Glutamatergic neuron (in vitro differentiated cells): ENCODE measurements around the gene DAZAP1. TPM values are rescaled to one million over a fixed set of nuclear protein-coding genes. Genes with fewer than 3 reads are reported as not detected.

Experiments used
- DNase-seq: peaks from one replicate; pipeline ENCODE4 v3.0.0; 2022
- H3K27ac Mint-ChIP-seq: one replicate; pipeline ENCODE4 v1.8.0; 2020; ENCODE audit warnings: mild to moderate bottlenecking, mixed read lengths, inconsistent platforms; ENCODE audit not compliant: unreplicated experiment
- H3K27me3 Mint-ChIP-seq: one replicate; pipeline ENCODE4 v1.8.0; 2020; ENCODE audit warnings: mild to moderate bottlenecking, moderate library complexity, mixed read lengths, inconsistent platforms; ENCODE audit not compliant: unreplicated experiment
- H3K36me3 Mint-ChIP-seq: one replicate; pipeline ENCODE4 v1.8.0; 2020; ENCODE audit warnings: mild to moderate bottlenecking, mixed read lengths, inconsistent platforms; ENCODE audit not compliant: unreplicated experiment
- H3K4me1 Mint-ChIP-seq: one replicate; pipeline ENCODE4 v1.8.0; 2020; ENCODE audit warnings: mild to moderate bottlenecking, low read depth, mixed read lengths, inconsistent platforms; ENCODE audit not compliant: unreplicated experiment
- H3K4me3 Mint-ChIP-seq: one replicate; pipeline ENCODE4 v1.8.0; 2020; ENCODE audit warnings: mild to moderate bottlenecking, mixed read lengths, inconsistent platforms; ENCODE audit not compliant: unreplicated experiment
- H3K9me3 Mint-ChIP-seq: one replicate; pipeline ENCODE4 v1.8.0; 2020; ENCODE audit warnings: mild to moderate bottlenecking, moderate library complexity, mixed read lengths, inconsistent platforms; ENCODE audit not compliant: unreplicated experiment
- CTCF ChIP-seq: fragments of 200-600 bp; sonication (generic); IDR thresholded peaks from one replicate; pipeline ENCODE4 v1.5.0; 2021; ENCODE audit not compliant: partially characterized antibody, unreplicated experiment
- total RNA-seq: library from RNA; stranded (reverse); fragmentation: NEBNext Ultra II Directional; extraction: Animal tissue kit (Norgen Biotek cat#: 25700); gene quantifications from one replicate; pipeline ENCODE4 v1.2.1, GENCODE V29; 2021; ENCODE audit not compliant: unreplicated experiment

DAZAP1 gene
- total RNA-seq, 1 donor from 2014 or later: 135 TPM

GRCh38 chr19:1449467-1450442 lies 42.4 kb downstream of the DAZAP1 start, which contains the start of gene APC2:
APC2 (plus strand) TSS chr19:1450121; CDS start chr19:1453002, 2,881 bp downstream.
- Mint-ChIP-seq H3K36me3 (peaks cover 6% of the 10 kb centered on the region), H3K27me3 (peaks cover 24% of the 10 kb centered on the region), H3K9me3 (peaks cover 19% of the 10 kb centered on the region), H3K4me3 (peak within 1 kb of the TSS; percentile 96), H3K27ac (peak within 1 kb of the TSS; percentile 100), H3K4me1 (peaks cover 14% of the 10 kb centered on the region)
- DNase-seq: peak; percentile 96
- no peak for TF ChIP-seq CTCF

GRCh38 chr19:1450735-1451731 lies 43.6 kb downstream of the DAZAP1 start:
- no peak for TF ChIP-seq CTCF
- peaks cover 17% of the 10 kb centered on the region for H3K4me1 Mint-ChIP-seq
- peak overlapping the region; percentile 100 for H3K27ac Mint-ChIP-seq
- H3K27me3 Mint-ChIP-seq: peaks cover 25% of the 10 kb centered on the region
- peak overlapping the region; percentile 95 for H3K4me3 Mint-ChIP-seq
- H3K36me3 Mint-ChIP-seq: peaks cover 6% of the 10 kb centered on the region
- DNase-seq: peak; percentile 47
- H3K9me3 Mint-ChIP-seq: peaks cover 23% of the 10 kb centered on the region

GRCh38 chr19:1451916-1452801 lies 44.8 kb downstream of the DAZAP1 start:
- peak overlapping the region; percentile 100 for H3K27ac Mint-ChIP-seq
- TF ChIP-seq CTCF: no peak
- H3K27me3 Mint-ChIP-seq: peaks cover 23% of the 10 kb centered on the region
- DNase-seq: peak; percentile 90
- H3K4me1 Mint-ChIP-seq: peaks cover 17% of the 10 kb centered on the region
- H3K9me3 Mint-ChIP-seq: peaks cover 23% of the 10 kb centered on the region
- peak overlapping the region; percentile 95 for H3K4me3 Mint-ChIP-seq
- peaks cover 6% of the 10 kb centered on the region for H3K36me3 Mint-ChIP-seq

- no peak for DNase-seq
- peaks cover 21% of the 10 kb centered on the region for H3K27me3 Mint-ChIP-seq
- no peak for TF ChIP-seq CTCF
- peaks cover 6% of the 10 kb centered on the region for H3K36me3 Mint-ChIP-seq
- H3K9me3 Mint-ChIP-seq: peaks cover 25% of the 10 kb centered on the region
- H3K4me1 Mint-ChIP-seq: peaks cover 15% of the 10 kb centered on the region
- peak overlapping the region; percentile 100 for H3K27ac Mint-ChIP-seq
- peak overlapping the region; percentile 95 for H3K4me3 Mint-ChIP-seq
Observed at GRCh38 chr19:1452802-1453524, 45.6 kb downstream of the DAZAP1 start.
